ENCODE results near the gene TINAG. TPM values are rescaled to one million over a fixed set of nuclear protein-coding genes. Genes with fewer than 3 reads are reported as not detected.

The TINAG gene
- total RNA-seq, 4 donors from 2014 or later = not detected

DNA sequence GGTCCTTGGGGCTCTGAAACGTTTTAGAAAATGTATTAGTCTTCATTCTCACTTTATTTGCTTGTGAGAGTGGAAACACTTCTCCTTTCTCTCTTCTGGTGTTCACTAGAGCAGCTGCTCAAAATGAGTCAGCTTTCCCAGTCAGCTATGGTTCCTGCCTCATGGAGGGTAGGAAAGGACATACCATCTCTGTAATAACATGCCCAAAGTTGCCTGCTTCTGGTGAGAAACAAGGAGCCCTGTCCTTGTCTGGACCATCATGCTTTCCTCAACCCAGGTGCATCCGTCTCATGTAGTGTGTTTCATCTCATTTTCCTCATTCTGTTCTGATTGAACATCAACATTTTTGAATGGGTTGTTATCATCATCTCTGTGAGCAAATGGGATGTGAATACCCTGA is 17.1 kb upstream of the TINAG start:
- intact Hi-C loops (cut with DNase I) = no loop called here
- Histone ChIP-seq H3K4me1 (no peaks in the 10 kb centered on the region), H3K27ac (no peak overlapping the region), H3K9me3 (no peaks in the 10 kb centered on the region), H3K27me3 (no peaks in the 10 kb centered on the region), H3K4me3 (replicated peaks in 1 of 3) (no peak overlapping the region), H3K36me3 (no peaks in the 10 kb centered on the region)
- TF ChIP-seq, protein P1, sequence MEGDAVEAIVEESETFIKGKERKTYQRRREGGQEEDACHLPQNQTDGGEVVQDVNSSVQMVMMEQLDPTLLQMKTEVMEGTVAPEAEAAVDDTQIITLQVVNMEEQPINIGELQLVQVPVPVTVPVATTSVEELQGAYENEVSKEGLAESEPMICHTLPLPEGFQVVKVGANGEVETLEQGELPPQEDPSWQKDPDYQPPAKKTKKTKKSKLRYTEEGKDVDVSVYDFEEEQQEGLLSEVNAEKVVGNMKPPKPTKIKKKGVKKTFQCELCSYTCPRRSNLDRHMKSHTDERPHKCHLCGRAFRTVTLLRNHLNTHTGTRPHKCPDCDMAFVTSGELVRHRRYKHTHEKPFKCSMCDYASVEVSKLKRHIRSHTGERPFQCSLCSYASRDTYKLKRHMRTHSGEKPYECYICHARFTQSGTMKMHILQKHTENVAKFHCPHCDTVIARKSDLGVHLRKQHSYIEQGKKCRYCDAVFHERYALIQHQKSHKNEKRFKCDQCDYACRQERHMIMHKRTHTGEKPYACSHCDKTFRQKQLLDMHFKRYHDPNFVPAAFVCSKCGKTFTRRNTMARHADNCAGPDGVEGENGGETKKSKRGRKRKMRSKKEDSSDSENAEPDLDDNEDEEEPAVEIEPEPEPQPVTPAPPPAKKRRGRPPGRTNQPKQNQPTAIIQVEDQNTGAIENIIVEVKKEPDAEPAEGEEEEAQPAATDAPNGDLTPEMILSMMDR (IDR thresholded peaks at IDR 0.05) = no peak
- DNase-seq = no peak
- 56 to 57% methylated on average over 2 of the region's 2 CpGs for WGBS, 2 donors

DNA sequence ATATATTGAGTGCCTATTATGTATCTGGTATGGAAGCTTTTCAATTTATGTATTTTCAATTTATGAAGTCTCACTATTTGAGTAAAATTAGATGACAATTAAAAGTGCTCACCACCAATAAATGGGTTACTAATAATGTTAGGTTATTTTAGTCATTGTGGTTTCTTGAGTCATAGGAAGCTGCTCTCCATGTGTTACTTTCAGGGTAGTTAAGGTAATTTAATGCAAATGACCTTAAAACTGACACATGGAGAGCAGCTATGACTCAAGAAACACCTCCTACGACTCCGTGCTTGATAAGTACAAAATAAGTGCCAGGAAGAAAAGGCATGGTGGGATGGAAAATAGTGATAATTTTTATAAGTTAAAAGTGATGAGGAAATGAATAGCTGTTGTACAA is 16.5 kb upstream of the TINAG start:
- Histone ChIP-seq H3K4me3 (replicated peaks in 1 of 3) (no peak overlapping the region), H3K27ac (no peak overlapping the region), H3K36me3 (no peaks in the 10 kb centered on the region), H3K4me1 (no peaks in the 10 kb centered on the region), H3K27me3 (no peaks in the 10 kb centered on the region), H3K9me3 (no peaks in the 10 kb centered on the region)
- DNase-seq = no peak
- intact Hi-C loops (cut with DNase I) = no loop called here
- WGBS, 2 donors = 69 to 84% methylated on average over 2 of the region's 2 CpGs
- TF ChIP-seq, protein P1 (IDR thresholded peaks at IDR 0.05) = no peak
- TF ChIP-seq POLR2A (IDR thresholded peaks at IDR 0.05) = no peak

DNA sequence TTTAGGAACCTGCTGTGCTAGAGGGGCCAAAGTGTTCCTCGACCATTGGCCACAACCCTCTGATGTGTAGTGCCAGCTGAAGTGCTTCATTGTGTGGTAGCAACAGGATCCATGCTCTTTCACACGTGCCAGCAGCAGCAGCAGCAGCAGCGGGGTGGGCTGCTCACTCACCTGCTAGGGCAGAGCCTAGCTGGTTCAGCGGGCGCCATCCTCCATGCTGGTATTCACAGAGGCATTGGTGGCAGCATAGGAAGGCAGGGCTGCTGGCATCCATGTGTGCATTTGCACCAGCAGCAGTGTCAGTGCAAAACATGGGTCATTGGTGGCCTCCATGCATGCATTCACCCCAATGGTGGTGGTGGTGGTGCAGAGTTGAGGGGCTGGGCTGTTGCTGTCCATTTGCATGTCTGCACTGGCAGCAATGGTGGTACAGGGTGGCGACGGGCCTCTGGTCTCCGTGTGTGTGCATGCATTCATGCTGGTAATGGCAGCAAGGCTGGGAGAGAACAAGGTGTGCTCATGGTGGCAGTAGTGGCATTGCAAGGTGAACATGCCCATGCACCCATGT is 13.2 kb upstream of the TINAG start:
- Histone ChIP-seq H3K4me3 (replicated peaks in 1 of 3) (no peak overlapping the region), H3K4me1 (no peaks in the 10 kb centered on the region), H3K27ac (no peak overlapping the region), H3K27me3 (no peaks in the 10 kb centered on the region), H3K36me3 (no peaks in the 10 kb centered on the region), H3K9me3 (no peaks in the 10 kb centered on the region)
- 95 to 96% methylated on average over 5 to 8 of the region's 8 CpGs for WGBS, 2 donors
- intact Hi-C loops (cut with DNase I) = no loop called here
- DNase-seq = no peak
- no peak for TF ChIP-seq POLR2A (IDR thresholded peaks at IDR 0.05)
- TF ChIP-seq, protein P1 (IDR thresholded peaks at IDR 0.05) = no peak

DNA sequence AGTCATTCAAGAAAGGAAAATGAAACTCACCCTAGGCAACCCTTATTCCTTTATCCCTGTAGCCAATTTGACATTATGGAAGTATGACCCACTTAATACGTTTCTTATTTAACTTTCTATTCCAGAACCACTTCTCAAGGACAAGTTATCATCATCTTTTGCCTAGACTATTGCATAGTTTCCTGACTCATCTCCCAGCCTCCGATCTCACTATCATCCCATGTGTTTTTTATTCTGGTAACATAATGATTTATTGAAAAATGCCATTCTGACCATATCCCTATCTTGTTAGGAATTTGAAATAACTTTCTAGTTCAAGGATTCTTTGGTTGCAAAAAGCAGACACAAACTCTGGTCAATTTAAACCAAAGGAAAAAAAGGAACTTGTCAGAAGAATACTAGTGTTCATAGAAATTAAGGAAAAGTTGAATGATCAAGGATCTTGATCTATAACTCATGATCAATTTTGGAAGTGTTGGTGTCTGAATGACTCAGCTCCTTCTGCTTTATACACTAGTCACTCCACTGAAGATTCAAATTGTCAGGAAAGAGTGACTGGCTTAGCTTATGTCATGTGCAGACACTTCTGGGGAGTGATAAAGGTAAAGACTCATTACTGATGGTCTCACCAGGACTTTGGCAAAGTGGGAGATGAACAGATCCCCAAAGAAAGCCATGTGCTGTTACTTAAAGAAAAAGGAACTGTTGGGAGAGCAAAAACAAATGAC is 8.5 kb upstream of the TINAG start:
- no peaks in the 10 kb centered on the region for H3K9me3 ChIP-seq
- H3K36me3 ChIP-seq = no peaks in the 10 kb centered on the region
- no peak for DNase-seq
- 85 to 88% methylated on average over 2 of the region's 2 CpGs for WGBS, 2 donors
- H3K4me1 ChIP-seq = no peaks in the 10 kb centered on the region
- TF ChIP-seq POLR2A (IDR thresholded peaks at IDR 0.05) = no peak
- TF ChIP-seq, protein P1 (IDR thresholded peaks at IDR 0.05) = no peak
- no peak overlapping the region for H3K4me3 ChIP-seq (replicated peaks in 1 of 3)
- intact Hi-C loops (cut with DNase I) = no loop called here
- H3K27me3 ChIP-seq = no peaks in the 10 kb centered on the region
- H3K27ac ChIP-seq = no peak overlapping the region

DNA sequence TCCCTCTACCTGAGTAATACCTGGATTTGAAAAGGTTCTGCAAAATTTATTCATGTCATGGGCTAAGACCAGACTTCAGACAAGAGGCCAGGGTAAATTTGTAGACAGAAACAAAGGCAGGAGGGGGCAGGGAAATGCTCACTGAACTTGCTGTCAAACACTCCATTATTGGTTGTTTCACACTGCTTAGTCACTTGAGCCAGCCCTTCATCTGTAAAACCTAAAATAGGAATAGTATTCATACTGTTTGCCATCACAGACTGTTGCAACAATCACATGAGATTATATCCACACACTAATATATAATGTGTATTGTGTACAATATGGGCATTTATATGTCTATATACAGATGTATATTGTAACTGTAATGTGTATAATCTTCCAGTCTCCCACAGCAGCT is 6.5 kb upstream of the TINAG start:
- no peaks in the 10 kb centered on the region for H3K27me3 ChIP-seq

More for the DNA sequence above, 6.5 kb upstream of the TINAG start:
- H3K4me3 ChIP-seq (replicated peaks in 1 of 3) = no peak overlapping the region
- H3K4me1 ChIP-seq = no peaks in the 10 kb centered on the region
- no peak for DNase-seq
- intact Hi-C loops (cut with DNase I) = no loop called here
- no peak overlapping the region for H3K27ac ChIP-seq
- TF ChIP-seq, protein P1 (IDR thresholded peaks at IDR 0.05) = no peak
- TF ChIP-seq POLR2A (IDR thresholded peaks at IDR 0.05) = no peak
- no peaks in the 10 kb centered on the region for H3K36me3 ChIP-seq
- no peaks in the 10 kb centered on the region for H3K9me3 ChIP-seq

Measured in thyroid gland (tissue), 4 donors.